ENCODE data around the gene FTO. TPM values are rescaled to one million over a fixed set of nuclear protein-coding genes. Genes with fewer than 3 reads are reported as not detected.

FTO gene
- total RNA-seq, 1 donor from 2014 or later, result 65.8 TPM

GRCh38 chr16:54066451-54067105 lies 362.6 kb downstream of the FTO start:
- DNase-seq (no peak), ATAC-seq (ENCODE audit: low read depth) (no peak)
- ChIA-PET CTCF (no interaction called here), POLR2A (no interaction called here)
- Mint-ChIP-seq H3K9me3 (no peaks in the 10 kb centered on the region), H3K36me3 (ENCODE audit: low read depth) (no peaks in the 10 kb centered on the region), H3K27me3 (no peaks in the 10 kb centered on the region), H3K4me1 (no peaks in the 10 kb centered on the region), H3K27ac (no peak overlapping the region), H3K4me3 (no peak overlapping the region)
- intact Hi-C loops (cut with micrococcal nuclease), result no loop called here
- no peak for TF ChIP-seq CTCF (IDR thresholded peaks at IDR 0.05)

GRCh38 chr16:54067322-54068065 lies 363.5 kb downstream of the FTO start:
- ChIA-PET CTCF (no interaction called here), POLR2A (no interaction called here)
- DNase-seq, result no peak
- no peak for TF ChIP-seq CTCF (IDR thresholded peaks at IDR 0.05)
- Mint-ChIP-seq H3K4me3 (no peak overlapping the region), H3K4me1 (no peaks in the 10 kb centered on the region), H3K27ac (no peak overlapping the region), H3K27me3 (no peaks in the 10 kb centered on the region), H3K36me3 (ENCODE audit: low read depth) (no peaks in the 10 kb centered on the region), H3K9me3 (no peaks in the 10 kb centered on the region)
- intact Hi-C loops (cut with micrococcal nuclease), result no loop called here
- no peak for ATAC-seq (ENCODE audit: low read depth)

- H3K9me3 Mint-ChIP-seq, result no peaks in the 10 kb centered on the region
- H3K27me3 Mint-ChIP-seq, result no peaks in the 10 kb centered on the region
- no peak for DNase-seq
- TF ChIP-seq CTCF (IDR thresholded peaks at IDR 0.05), result no peak
- no peaks in the 10 kb centered on the region for H3K36me3 Mint-ChIP-seq (ENCODE audit: low read depth)
- no peaks in the 10 kb centered on the region for H3K4me1 Mint-ChIP-seq
- H3K27ac Mint-ChIP-seq, result no peak overlapping the region
- ATAC-seq (ENCODE audit: low read depth), result no peak
- intact Hi-C loops (cut with micrococcal nuclease), result no loop called here
- ChIA-PET CTCF (no interaction called here), POLR2A (no interaction called here)
- H3K4me3 Mint-ChIP-seq, result no peak overlapping the region
Observed at GRCh38 chr16:54068212-54068611, 364.3 kb downstream of the FTO start.

- Mint-ChIP-seq H3K9me3 (no peaks in the 10 kb centered on the region), H3K27ac (no peak overlapping the region), H3K36me3 (ENCODE audit: low read depth) (peaks cover 2% of the 10 kb centered on the region), H3K4me1 (no peaks in the 10 kb centered on the region), H3K4me3 (no peak overlapping the region), H3K27me3 (no peaks in the 10 kb centered on the region)
- no peak for TF ChIP-seq CTCF (IDR thresholded peaks at IDR 0.05)
- ChIA-PET CTCF (no interaction called here), POLR2A (no interaction called here)
- intact Hi-C loops (cut with micrococcal nuclease), result no loop called here
- ATAC-seq (ENCODE audit: low read depth) (no peak), DNase-seq (no peak)
Observed at GRCh38 chr16:54069601-54070239, 365.8 kb downstream of the FTO start.

GRCh38 chr16:54070789-54071343 lies 366.9 kb downstream of the FTO start:
- Mint-ChIP-seq H3K9me3 (no peaks in the 10 kb centered on the region), H3K27ac (no peak overlapping the region), H3K36me3 (ENCODE audit: low read depth) (peaks cover 2% of the 10 kb centered on the region), H3K27me3 (no peaks in the 10 kb centered on the region), H3K4me1 (no peaks in the 10 kb centered on the region), H3K4me3 (no peak overlapping the region)
- POLR2A ChIA-PET, result no interaction called here
- no peak for ATAC-seq (ENCODE audit: low read depth)
- DNase-seq, result no peak
- CTCF ChIA-PET, result no interaction called here
- no peak for TF ChIP-seq CTCF (IDR thresholded peaks at IDR 0.05)
- intact Hi-C loops (cut with micrococcal nuclease), result no loop called here

Data from activated B cell treated with CpG ODN at 0.5 μM for 24 hours (primary cell).